Breast epithelium (tissue), 4 donors: ENCODE data around the gene SLC35F1. TPM values are rescaled to one million over a fixed set of nuclear protein-coding genes. Genes with fewer than 3 reads are reported as not detected.

Experiments used
- DNase-seq, 2 donors: peaks; one replicate each; pipeline ENCODE4 v3.0.0-alpha.2; 2019; ENCODE audit warnings: low spot score in 2 of 2
- H3K27ac ChIP-seq, 2 donors: fragments of 200-600 bp; sonication (generic) in 1 of 2; one replicate each; pipeline ENCODE4 v1.5.1; 2016 to 2019; ENCODE audit warnings: mild to moderate bottlenecking in 1 of 2
- H3K27me3 ChIP-seq, 2 donors: fragments of 200-600 bp; sonication (generic) in 1 of 2; one replicate each; pipeline versions ENCODE4 v1.5.1 to v1.6.0; 2017 to 2019; ENCODE audit warnings: control low read depth in 1 of 2, mild to moderate bottlenecking in 1 of 2
- H3K36me3 ChIP-seq: fragments of 200-600 bp; one replicate; pipeline ENCODE4 v1.5.1; 2019
- H3K4me1 ChIP-seq, 2 donors: fragments of 200-600 bp; sonication (generic); one replicate each; pipeline ENCODE4 v1.5.1; 2016 to 2019; ENCODE audit warnings: control low read depth in 1 of 2
- H3K4me3 ChIP-seq, 3 donors: fragments of 200-600 bp; sonication (generic); 1 replicate in 2 of 3; 2 replicates in 1 of 3; pipeline ENCODE4 v1.5.1; 2016 to 2019; ENCODE audit warnings: mild to moderate bottlenecking in 3 of 3, moderate library complexity in 2 of 3
- H3K9me3 ChIP-seq, 2 donors: fragments of 200-600 bp; sonication (generic) in 1 of 2; one replicate each; pipeline ENCODE4 v1.5.1; 2016 to 2019; ENCODE audit warnings: control low read depth in 1 of 2
- POLR2A ChIP-seq: fragments of 450-650 bp; IDR thresholded peaks from one replicate; pipeline ENCODE4 v1.6.1; 2016; ENCODE audit warnings: antibody characterized with exemption, mild to moderate bottlenecking, moderate library complexity
- POLR2AphosphoS5 ChIP-seq, 3 donors: sonication (generic); formaldehyde crosslinking; IDR thresholded peaks; one replicate each; pipeline ENCODE4 v1.6.1; 2017; ENCODE audit warnings: antibody characterized with exemption in 3 of 3
- intact Hi-C: fragments of 100-400 bp; cut with DNase I; formaldehyde crosslinking; loops from one replicate; pipeline ENCODE4 v1.15.1; 2023; ENCODE audit warnings: low total_unique reads
- total RNA-seq, 3 donors: library from RNA; depleted of rRNA; stranded (reverse); fragments of >200 nt; gene quantifications; one replicate each; pipeline ENCODE4 v1.1.0, GENCODE V29; 2016
- TF ChIP-seq, protein P1 (sequence below), 3 donors: fragments of 450-650 bp; IDR thresholded peaks; one replicate each; pipeline ENCODE4 v1.5.1; 2016 to 2017; ENCODE audit warnings: antibody characterized with exemption in 3 of 3, mild to moderate bottlenecking in 3 of 3, moderate library complexity in 3 of 3

The SLC35F1 gene
- total RNA-seq, 3 donors from 2014 or later = 0.66 to 2.5 (median 0.80) TPM

GRCh38 chr6:118101220-118101619 lies 194.2 kb downstream of the SLC35F1 start:
- Histone ChIP-seq H3K9me3 (no peaks in the 10 kb centered on the region), H3K27ac (no peak overlapping the region), H3K4me3 (no peak overlapping the region), H3K4me1 (no peaks in the 10 kb centered on the region), H3K27me3 (no peaks in the 10 kb centered on the region), H3K36me3 (no peaks in the 10 kb centered on the region)
- intact Hi-C loops = no loop called here
- TF ChIP-seq POLR2A = no peak
- DNase-seq = no peak

DNA sequence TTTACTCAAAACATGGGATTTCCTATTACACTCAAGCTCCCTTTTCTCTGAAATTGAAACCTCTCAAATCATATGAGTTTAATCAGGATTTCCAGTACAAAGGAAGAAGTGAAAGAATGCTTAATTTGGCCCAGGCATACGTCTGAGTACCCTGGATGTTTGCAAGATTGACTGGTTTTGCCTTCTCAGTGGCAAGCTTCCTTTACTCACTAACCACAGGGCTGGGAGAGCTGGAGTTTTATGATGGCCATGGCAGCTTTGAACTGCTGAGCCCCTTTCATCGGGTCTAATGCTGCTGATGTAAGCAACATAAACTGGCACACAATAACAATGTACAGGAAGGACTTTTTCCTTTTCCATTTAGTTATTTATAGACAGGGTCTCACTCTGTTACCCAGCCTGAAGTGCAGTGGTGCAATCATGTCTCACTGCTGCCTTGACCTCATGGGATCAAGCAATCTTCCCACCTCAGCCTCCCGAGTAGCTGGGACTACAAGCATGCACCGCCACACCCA lies 194.8 kb downstream of the SLC35F1 start:
- TF ChIP-seq POLR2A = no peak
- TF ChIP-seq, protein P1, sequence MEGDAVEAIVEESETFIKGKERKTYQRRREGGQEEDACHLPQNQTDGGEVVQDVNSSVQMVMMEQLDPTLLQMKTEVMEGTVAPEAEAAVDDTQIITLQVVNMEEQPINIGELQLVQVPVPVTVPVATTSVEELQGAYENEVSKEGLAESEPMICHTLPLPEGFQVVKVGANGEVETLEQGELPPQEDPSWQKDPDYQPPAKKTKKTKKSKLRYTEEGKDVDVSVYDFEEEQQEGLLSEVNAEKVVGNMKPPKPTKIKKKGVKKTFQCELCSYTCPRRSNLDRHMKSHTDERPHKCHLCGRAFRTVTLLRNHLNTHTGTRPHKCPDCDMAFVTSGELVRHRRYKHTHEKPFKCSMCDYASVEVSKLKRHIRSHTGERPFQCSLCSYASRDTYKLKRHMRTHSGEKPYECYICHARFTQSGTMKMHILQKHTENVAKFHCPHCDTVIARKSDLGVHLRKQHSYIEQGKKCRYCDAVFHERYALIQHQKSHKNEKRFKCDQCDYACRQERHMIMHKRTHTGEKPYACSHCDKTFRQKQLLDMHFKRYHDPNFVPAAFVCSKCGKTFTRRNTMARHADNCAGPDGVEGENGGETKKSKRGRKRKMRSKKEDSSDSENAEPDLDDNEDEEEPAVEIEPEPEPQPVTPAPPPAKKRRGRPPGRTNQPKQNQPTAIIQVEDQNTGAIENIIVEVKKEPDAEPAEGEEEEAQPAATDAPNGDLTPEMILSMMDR (IDR thresholded peaks at IDR 0.05) = no peak
- TF ChIP-seq POLR2AphosphoS5 (IDR thresholded peaks at IDR 0.05) = no peak
- no peaks in the 10 kb centered on the region for H3K36me3 ChIP-seq
- no peak overlapping the region for H3K27ac ChIP-seq

DNA sequence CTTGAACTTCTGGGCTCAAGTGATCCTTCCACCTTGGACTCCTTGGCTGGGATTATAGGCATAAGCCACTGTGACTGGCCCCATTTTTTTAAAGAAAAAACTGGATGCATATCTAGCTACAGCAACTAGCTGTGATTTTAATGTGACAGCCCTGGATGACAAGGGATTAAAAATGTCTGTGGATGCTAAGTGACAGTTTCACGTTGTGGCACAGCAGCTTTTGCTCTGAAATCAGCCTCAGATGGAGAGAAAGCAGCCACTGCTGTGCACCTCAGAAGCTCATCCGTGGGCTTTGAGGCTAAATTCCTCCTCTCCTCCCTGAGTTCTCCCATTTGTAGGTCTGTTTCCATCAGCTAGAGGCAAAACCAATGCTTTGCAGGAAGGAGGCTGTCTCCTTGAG lies 195.3 kb downstream of the SLC35F1 start:
- H3K27me3 ChIP-seq = no peaks in the 10 kb centered on the region
- H3K36me3 ChIP-seq = no peaks in the 10 kb centered on the region
- intact Hi-C loops = no loop called here
- TF ChIP-seq POLR2A (no peak), POLR2AphosphoS5 (IDR thresholded peaks at IDR 0.05) (no peak)
- TF ChIP-seq, protein P1 (IDR thresholded peaks at IDR 0.05) = no peak
- no peak overlapping the region for H3K4me3 ChIP-seq
- H3K4me1 ChIP-seq = no peaks in the 10 kb centered on the region
- H3K27ac ChIP-seq = no peak overlapping the region
- no peaks in the 10 kb centered on the region for H3K9me3 ChIP-seq
- DNase-seq = no peak

More for the DNA sequence above, 194.8 kb downstream of the SLC35F1 start:
- H3K4me1 ChIP-seq = no peaks in the 10 kb centered on the region
- no peaks in the 10 kb centered on the region for H3K9me3 ChIP-seq
- H3K27me3 ChIP-seq = no peaks in the 10 kb centered on the region
- intact Hi-C loops = no loop called here
- DNase-seq = no peak
- H3K4me3 ChIP-seq = no peak overlapping the region

DNA sequence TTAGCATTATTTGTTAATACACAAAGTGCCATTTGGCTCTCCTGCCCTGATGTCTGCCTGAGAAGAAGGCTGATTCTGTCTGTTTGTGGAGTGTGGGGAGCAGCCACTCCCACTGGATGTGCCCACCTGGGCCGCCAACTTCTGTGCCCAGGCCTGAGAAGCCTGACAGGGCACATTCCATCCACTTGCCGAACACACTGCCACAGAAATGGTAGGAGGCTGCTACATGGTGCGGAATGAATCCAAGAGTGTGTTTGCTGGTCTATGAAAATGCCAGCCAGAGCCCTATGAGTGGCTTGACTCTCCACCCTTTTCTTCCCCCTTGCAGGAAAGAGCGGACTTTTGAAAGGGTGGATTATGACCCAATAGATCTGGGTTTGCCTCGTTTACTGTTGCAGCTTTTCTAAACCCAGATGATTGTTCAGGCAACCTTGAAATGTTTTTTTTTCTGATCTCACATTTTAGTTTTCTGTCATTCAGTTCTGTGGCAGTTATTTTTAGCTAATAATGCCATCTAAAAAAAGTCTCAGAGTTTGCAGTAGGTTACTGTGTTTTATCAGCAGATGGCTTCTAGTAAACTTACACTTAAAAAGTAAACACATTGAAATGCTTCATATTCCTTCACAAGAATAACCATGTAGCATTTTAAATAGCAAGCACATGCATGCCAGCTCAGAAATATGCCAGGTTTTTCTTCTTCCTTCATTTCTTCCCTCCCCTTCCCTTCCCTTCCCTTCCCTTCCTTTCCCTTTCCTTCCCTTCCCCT lies 196.5 kb downstream of the SLC35F1 start:
- intact Hi-C loops = no loop called here
- DNase-seq = no peak
- H3K4me1 ChIP-seq = no peaks in the 10 kb centered on the region
- no peak overlapping the region for H3K27ac ChIP-seq
- no peaks in the 10 kb centered on the region for H3K36me3 ChIP-seq
- H3K4me3 ChIP-seq = no peak overlapping the region
- TF ChIP-seq, protein P1 (IDR thresholded peaks at IDR 0.05) = no peak
- TF ChIP-seq POLR2AphosphoS5 (IDR thresholded peaks at IDR 0.05) = no peak
- no peak for TF ChIP-seq POLR2A
- H3K9me3 ChIP-seq = no peaks in the 10 kb centered on the region
- no peaks in the 10 kb centered on the region for H3K27me3 ChIP-seq

DNA sequence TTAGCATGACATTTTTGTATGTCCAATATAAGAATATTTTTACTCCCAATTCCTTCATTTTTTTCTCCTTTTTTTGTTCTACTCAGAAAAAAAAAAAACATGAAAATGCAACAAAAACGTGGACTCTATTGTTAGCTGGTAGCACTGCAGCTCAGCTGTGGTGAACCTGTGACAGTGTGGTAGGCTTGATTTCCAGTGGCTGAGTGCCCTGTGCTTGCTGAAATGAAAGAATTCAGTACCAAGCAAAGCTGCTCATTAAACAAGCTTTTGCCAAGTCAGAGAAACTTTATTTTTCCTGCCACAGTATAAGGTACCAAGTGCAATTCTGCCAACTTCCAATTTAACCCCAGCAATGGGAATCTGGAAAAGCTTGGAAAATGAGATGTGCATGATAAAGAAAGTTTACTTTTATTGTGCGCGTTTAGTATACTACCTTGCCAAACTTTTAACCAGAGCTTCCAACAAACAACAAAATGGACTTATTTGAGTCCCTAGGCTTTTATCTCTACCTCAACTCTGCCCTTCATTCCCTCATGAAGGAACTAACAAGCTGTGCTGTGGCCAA lies 215.2 kb downstream of the SLC35F1 start:
- no peaks in the 10 kb centered on the region for H3K9me3 ChIP-seq
- H3K27me3 ChIP-seq = no peaks in the 10 kb centered on the region
- no peak for DNase-seq
- TF ChIP-seq POLR2A (no peak), POLR2AphosphoS5 (IDR thresholded peaks at IDR 0.05) (no peak)
- TF ChIP-seq, protein P1 (IDR thresholded peaks at IDR 0.05) = no peak
- no peaks in the 10 kb centered on the region for H3K4me1 ChIP-seq
- H3K27ac ChIP-seq = no peak overlapping the region
- no peaks in the 10 kb centered on the region for H3K36me3 ChIP-seq
- intact Hi-C loops = no loop called here
- H3K4me3 ChIP-seq = no peak overlapping the region
